ENCODE measurements around the gene CAPNS1. TPM values are rescaled to one million over a fixed set of nuclear protein-coding genes. Genes with fewer than 3 reads are reported as not detected.
"Not testable (repeated sequence)": the region's sequence is repeated elsewhere in the genome, so short reads cannot be mapped to it uniquely, and the experiment has no call there.

Gene CAPNS1
- total and polyA plus RNA-seq, 2 of the 13 experiments (the other 11 are each of a cell fraction or from before 2014, with no cell fraction given), result 322 to 526 TPM

DNA sequence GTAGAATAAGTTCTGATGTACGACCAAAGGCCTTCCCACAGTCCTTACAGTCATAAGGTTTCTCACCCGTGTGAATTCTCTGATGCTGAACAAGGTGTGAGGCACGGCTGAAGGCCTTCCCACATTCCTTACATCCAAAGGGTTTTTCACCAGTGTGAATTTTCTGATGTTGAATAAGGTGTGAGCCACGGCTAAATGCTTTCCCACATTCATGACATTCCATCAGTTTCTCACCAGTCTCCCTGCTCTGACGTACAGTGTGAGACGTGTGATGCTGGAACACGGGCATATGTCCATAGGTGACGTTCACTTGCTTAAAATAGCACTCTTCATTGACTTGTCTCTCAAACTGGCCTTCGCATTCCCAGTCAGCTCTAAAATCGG is 43.4 kb downstream of the CAPNS1 start:
- Histone ChIP-seq H2AFZ (ENCODE audit: low read length) (no peak overlapping the region), H3K4me2 (ENCODE audit: low read depth, low read length) (no peak overlapping the region), H3K79me2 (ENCODE audit: insufficient read depth, low read length) (no peaks in the 10 kb centered on the region), H3K4me1 (ENCODE audit: insufficient read depth, low read length) (no peaks in the 10 kb centered on the region), H3K9me3 (ENCODE audit: low read length) (no peaks in the 10 kb centered on the region), H3K27ac (ENCODE audit: extremely low read length, insufficient read depth, low read length) (no peak overlapping the region), H3K4me3 (replicated peaks in 1 of 3; ENCODE audit: insufficient read depth in 1 of 3, low read depth in 2 of 3, low read length in 3 of 3) (no peak overlapping the region), H3K27me3 (ENCODE audit: control insufficient read depth in 1 of 2, insufficient read depth in 2 of 2, low read length in 2 of 2) (no peaks in the 10 kb centered on the region), H3K9ac (ENCODE audit: insufficient read depth, low read depth, low read length) (no peak overlapping the region), H4K20me1 (ENCODE audit: insufficient read depth, low read length) (no peaks in the 10 kb centered on the region), H3K36me3 (replicated peaks in 1 of 2; ENCODE audit: control insufficient read depth in 1 of 2, insufficient read depth in 2 of 2, low read length in 2 of 2) (peaks cover 4 to 14% of the 10 kb centered on the region in 2 experiments; a peak in 4 of 5 replicates)
- WGBS (ENCODE audit: low lambda C conversion rate), result 92% methylated on average over 10 of the region's 10 CpGs
- FAIRE-seq (no peak), ATAC-seq (no peak), DNase-seq (ENCODE audit: low spot score) (no peak)
- POLR2A ChIA-PET, result no interaction called here
- no TSS peak for BruUV-seq (replicated peaks)
- intact Hi-C loops (cut with micrococcal nuclease; ENCODE audit: unreplicated experiment), result no loop called here
- CTCF ChIA-PET (ENCODE audit: low intra/inter-chr PET ratio, low total read pairs), result no interaction called here
- TF ChIP-seq, protein P1, sequence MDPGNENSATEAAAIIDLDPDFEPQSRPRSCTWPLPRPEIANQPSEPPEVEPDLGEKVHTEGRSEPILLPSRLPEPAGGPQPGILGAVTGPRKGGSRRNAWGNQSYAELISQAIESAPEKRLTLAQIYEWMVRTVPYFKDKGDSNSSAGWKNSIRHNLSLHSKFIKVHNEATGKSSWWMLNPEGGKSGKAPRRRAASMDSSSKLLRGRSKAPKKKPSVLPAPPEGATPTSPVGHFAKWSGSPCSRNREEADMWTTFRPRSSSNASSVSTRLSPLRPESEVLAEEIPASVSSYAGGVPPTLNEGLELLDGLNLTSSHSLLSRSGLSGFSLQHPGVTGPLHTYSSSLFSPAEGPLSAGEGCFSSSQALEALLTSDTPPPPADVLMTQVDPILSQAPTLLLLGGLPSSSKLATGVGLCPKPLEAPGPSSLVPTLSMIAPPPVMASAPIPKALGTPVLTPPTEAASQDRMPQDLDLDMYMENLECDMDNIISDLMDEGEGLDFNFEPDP (CRISPR knock-in tag; conservative IDR thresholded peaks at IDR 0.05), result no peak
- TF ChIP-seq TEAD3 (CRISPR knock-in tag; optimal IDR thresholded peaks at IDR 0.05; ENCODE audit: borderline replicate concordance), result no peak
- no peak for TF ChIP-seq ZNF878 (CRISPR knock-in tag; IDR thresholded peaks at IDR 0.05)
- in situ Hi-C loops (cut with HindIII; ENCODE audit: extremely low pct_ligation_motif_present, low pct_unique_long_range_greater_than_20kb), result no loop called here

DNA sequence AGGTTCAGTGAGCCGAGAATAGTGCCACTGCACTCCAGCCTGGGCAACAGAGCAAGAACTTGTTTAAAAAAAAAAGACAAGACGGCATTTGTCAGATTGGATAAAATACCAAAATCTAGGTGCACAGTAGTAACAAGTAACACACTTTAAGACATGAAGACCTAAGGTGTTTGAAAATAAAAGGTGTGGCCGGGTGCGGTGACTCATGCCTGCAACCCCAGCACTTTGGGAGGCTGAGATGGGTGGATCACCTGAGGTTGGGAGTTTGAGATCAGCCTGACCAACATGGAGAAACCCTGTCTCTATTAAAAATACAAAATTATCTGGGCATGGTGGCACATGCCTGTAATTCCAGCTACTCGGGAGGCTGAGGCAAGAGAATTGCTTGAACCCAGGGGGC is 46.9 kb downstream of the CAPNS1 start:
- H3K9ac ChIP-seq (ENCODE audit: insufficient read depth, low read depth, low read length); H3K4me3 ChIP-seq (replicated peaks in 1 of 3; ENCODE audit: insufficient read depth in 1 of 3, low read depth in 2 of 3, low read length in 3 of 3); in situ Hi-C loops (cut with HindIII; ENCODE audit: extremely low pct_ligation_motif_present, low pct_unique_long_range_greater_than_20kb); H3K27ac ChIP-seq (ENCODE audit: extremely low read length, insufficient read depth, low read length); FAIRE-seq; BruUV-seq (replicated peaks); H3K9me3 ChIP-seq (ENCODE audit: low read length); H2AFZ ChIP-seq (ENCODE audit: low read length); CTCF ChIA-PET (ENCODE audit: low intra/inter-chr PET ratio, low total read pairs); intact Hi-C loops (cut with micrococcal nuclease; ENCODE audit: unreplicated experiment); H3K27me3 ChIP-seq (ENCODE audit: control insufficient read depth in 1 of 2, insufficient read depth in 2 of 2, low read length in 2 of 2); H3K4me2 ChIP-seq (ENCODE audit: low read depth, low read length); H3K4me1 ChIP-seq (ENCODE audit: insufficient read depth, low read length); H4K20me1 ChIP-seq (ENCODE audit: insufficient read depth, low read length); H3K79me2 ChIP-seq (ENCODE audit: insufficient read depth, low read length); ATAC-seq; DNase-seq (ENCODE audit: low spot score): not testable (repeated sequence)
- POLR2A ChIA-PET, result interaction anchor here (0.6 kb wide), 1 partner anchor 1131 kb away, joined by 3 read pairs; no protein-coding TSS in a partner anchor
- peaks cover 4 to 17% of the 10 kb centered on the region in 2 experiments; a peak in 4 of 5 replicates for H3K36me3 ChIP-seq (replicated peaks in 1 of 2; ENCODE audit: control insufficient read depth in 1 of 2, insufficient read depth in 2 of 2, low read length in 2 of 2)
- WGBS (ENCODE audit: low lambda C conversion rate), result 87% methylated on average over 5 of the region's 5 CpGs

Measured in HepG2 (cell line).